Left forelimb (tissue), 1 donor: ENCODE data around the gene CHSY3.

Experiments
- DNase-seq: peaks from one replicate; pipeline ENCODE4 v3.0.0-alpha.2; 2018; ENCODE audit warnings: low spot score

CHSY3 gene

GRCh38 chr5:129945774-129946270, 41.6 kb downstream of the CHSY3 start:
- DNase-seq, result no peak

GRCh38 chr5:129951039-129951438, 46.8 kb downstream of the CHSY3 start:
- DNase-seq, result no peak

GRCh38 chr5:129958581-129958980, 54.3 kb downstream of the CHSY3 start:
- no peak for DNase-seq

- DNase-seq, result no peak
Observed at GRCh38 chr5:129960831-129961230, 56.6 kb downstream of the CHSY3 start.

GRCh38 chr5:129962506-129962905, 58.2 kb downstream of the CHSY3 start:
- no peak for DNase-seq

GRCh38 chr5:129963359-129963758, 59.1 kb downstream of the CHSY3 start:
- DNase-seq, result no peak

- DNase-seq, result no peak
Observed at GRCh38 chr5:129966071-129966470, 61.8 kb downstream of the CHSY3 start.

GRCh38 chr5:129971714-129972113, 67.4 kb downstream of the CHSY3 start:
- DNase-seq, result no peak

- no peak for DNase-seq
Observed at GRCh38 chr5:129972465-129973141, 68.3 kb downstream of the CHSY3 start.

GRCh38 chr5:129973716-129974426, 69.6 kb downstream of the CHSY3 start:
- DNase-seq, result no peak

- DNase-seq, result no peak
Observed at GRCh38 chr5:129977810-129978209, 73.5 kb downstream of the CHSY3 start.

GRCh38 chr5:129978270-129978669, 74.0 kb downstream of the CHSY3 start:
- DNase-seq, result no peak

GRCh38 chr5:129988453-129988852, 84.2 kb downstream of the CHSY3 start:
- DNase-seq, result no peak

GRCh38 chr5:129991780-129992179, 87.5 kb downstream of the CHSY3 start:
- DNase-seq, result no peak

- DNase-seq, result no peak
Observed at GRCh38 chr5:129996896-129997295, 92.6 kb downstream of the CHSY3 start.

- no peak for DNase-seq
Observed at GRCh38 chr5:130000460-130000859, 96.2 kb downstream of the CHSY3 start.

GRCh38 chr5:130002183-130002582, 97.9 kb downstream of the CHSY3 start:
- no peak for DNase-seq

- DNase-seq, result no peak
Observed at GRCh38 chr5:130002876-130003275, 98.6 kb downstream of the CHSY3 start.

- no peak for DNase-seq
Observed at GRCh38 chr5:130011986-130012385, 107.7 kb downstream of the CHSY3 start.

- no peak for DNase-seq
Observed at GRCh38 chr5:130017173-130017572, 112.9 kb downstream of the CHSY3 start.

- DNase-seq, result no peak
Observed at GRCh38 chr5:130018641-130019040, 114.4 kb downstream of the CHSY3 start.

GRCh38 chr5:130021000-130021399, 116.7 kb downstream of the CHSY3 start:
- no peak for DNase-seq

GRCh38 chr5:130021876-130022275, 117.6 kb downstream of the CHSY3 start:
- DNase-seq, result no peak

GRCh38 chr5:130023604-130024003, 119.3 kb downstream of the CHSY3 start:
- DNase-seq, result no peak
